Measurements from ENCODE around the gene MOV10.

Gene MOV10

DNA sequence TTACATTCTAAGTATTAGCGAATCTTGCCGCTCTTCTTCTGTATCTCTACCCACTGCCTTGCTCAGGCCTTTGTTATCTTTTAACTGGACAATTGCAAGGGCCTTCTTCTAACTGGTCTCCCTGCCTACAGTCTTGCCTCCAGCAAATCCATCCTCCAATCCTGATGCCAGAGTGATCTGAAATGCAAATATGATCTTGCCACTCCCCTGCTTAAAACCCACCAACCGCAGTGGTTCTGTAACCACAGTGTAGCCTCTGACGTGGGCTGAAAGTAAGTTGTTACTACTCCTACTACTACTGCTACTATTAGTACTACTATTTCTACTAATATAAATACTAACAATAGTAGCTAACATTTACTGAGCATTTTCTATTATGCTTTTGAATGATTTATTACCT lies 12.4 kb downstream of the MOV10 start:
- TF ChIP-seq, protein P1, sequence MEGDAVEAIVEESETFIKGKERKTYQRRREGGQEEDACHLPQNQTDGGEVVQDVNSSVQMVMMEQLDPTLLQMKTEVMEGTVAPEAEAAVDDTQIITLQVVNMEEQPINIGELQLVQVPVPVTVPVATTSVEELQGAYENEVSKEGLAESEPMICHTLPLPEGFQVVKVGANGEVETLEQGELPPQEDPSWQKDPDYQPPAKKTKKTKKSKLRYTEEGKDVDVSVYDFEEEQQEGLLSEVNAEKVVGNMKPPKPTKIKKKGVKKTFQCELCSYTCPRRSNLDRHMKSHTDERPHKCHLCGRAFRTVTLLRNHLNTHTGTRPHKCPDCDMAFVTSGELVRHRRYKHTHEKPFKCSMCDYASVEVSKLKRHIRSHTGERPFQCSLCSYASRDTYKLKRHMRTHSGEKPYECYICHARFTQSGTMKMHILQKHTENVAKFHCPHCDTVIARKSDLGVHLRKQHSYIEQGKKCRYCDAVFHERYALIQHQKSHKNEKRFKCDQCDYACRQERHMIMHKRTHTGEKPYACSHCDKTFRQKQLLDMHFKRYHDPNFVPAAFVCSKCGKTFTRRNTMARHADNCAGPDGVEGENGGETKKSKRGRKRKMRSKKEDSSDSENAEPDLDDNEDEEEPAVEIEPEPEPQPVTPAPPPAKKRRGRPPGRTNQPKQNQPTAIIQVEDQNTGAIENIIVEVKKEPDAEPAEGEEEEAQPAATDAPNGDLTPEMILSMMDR (IDR thresholded peaks at IDR 0.05; ENCODE audit: low read depth, low read length) = no peak
- no peaks in the 10 kb centered on the region for H3K27me3 ChIP-seq
- no peaks in the 10 kb centered on the region for H3K4me1 ChIP-seq
- H3K9me3 ChIP-seq = no peaks in the 10 kb centered on the region
- H3K36me3 ChIP-seq = peaks cover 3% of the 10 kb centered on the region; the same call in 1 of the 2 replicates
- no peak overlapping the region for H3K4me3 ChIP-seq (ENCODE audit: low read depth, low read length)
- no peak for DNase-seq

DNA sequence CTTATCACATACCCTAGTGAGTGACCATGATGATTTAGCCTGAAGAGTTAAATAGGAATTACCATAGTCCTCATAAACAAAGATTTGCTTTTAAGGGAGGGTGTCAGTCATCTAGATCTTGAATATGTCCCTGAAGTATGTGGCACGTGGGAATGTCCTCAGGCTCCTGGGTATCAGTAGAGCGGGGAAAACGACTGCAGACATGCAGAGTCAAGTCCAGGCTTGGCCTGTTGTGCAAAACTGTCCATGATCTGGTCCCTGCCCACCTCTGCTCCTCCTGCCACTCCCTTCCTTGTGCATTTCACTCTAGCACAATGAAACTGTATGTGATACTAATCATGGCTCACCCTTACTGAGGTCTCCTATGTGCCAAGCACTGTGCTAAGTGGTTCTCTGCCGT lies 12.9 kb downstream of the MOV10 start:
- Histone ChIP-seq H3K27me3 (no peaks in the 10 kb centered on the region), H3K4me3 (ENCODE audit: low read depth, low read length) (no peak overlapping the region), H3K9me3 (no peaks in the 10 kb centered on the region), H3K36me3 (peaks cover 3% of the 10 kb centered on the region; the same call in 1 of the 2 replicates), H3K4me1 (no peaks in the 10 kb centered on the region)
- no peak for DNase-seq
- TF ChIP-seq, protein P1 (IDR thresholded peaks at IDR 0.05; ENCODE audit: low read depth, low read length) = no peak

DNA sequence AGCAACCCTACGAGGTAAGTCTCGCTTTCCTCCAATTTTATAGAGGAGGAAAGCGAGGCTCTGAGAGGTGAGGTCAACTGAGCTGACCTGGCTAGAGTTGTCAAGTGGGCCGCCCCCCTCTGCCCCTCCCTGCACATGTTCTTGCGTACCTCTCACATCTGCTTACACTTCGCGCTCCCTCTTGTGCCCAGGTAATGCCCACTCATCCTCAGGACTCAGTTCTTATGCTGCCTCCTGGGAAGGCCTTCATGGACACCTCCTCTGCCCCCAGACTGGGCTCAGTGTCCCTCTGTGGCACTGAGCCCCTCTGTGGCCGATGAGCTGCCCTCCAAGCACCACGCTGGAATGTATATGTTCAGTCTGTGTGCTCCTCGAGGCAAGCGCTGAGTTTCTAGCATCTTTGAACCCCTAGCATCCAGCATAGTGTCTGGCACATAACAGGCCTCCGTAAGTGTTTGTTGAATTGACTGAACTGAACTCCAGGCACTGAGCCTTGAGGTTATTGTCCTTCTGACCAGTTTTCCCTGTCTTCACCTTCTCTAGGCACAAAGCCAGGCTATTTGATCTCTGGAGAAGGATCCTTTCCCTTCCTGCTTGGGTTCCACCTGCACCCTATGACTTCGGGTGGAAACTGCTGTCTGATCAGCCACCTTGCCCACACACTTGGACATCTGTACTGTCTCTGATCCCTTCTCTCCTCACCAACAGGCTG lies 13.5 kb downstream of the MOV10 start:
- Histone ChIP-seq H3K4me3 (ENCODE audit: low read depth, low read length) (no peak overlapping the region), H3K4me1 (no peaks in the 10 kb centered on the region), H3K36me3 (peaks cover 3% of the 10 kb centered on the region; the same call in 1 of the 2 replicates), H3K9me3 (no peaks in the 10 kb centered on the region), H3K27me3 (no peaks in the 10 kb centered on the region)
- DNase-seq = no peak
- TF ChIP-seq, protein P1 (IDR thresholded peaks at IDR 0.05; ENCODE audit: low read depth, low read length) = no peak

DNA sequence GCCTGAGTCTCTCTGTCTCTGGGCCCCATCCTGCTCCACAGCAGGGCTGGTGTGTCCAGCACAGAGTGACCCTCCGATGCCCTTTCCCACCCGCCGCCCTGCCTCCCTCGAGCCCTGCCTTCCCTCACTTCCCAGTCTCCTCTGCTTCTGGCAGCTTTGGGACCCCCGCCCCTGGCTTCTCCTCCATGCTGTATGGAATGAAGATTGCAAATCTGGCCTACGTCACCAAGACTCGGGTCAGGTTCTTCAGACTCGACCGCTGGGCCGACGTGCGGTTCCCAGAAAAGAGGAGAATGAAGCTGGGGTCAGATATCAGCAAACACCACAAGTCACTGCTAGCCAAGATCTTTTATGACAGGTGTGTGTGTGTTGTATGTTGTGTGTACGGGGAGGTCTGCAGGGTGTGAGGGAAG lies 14.3 kb downstream of the MOV10 start:
- Histone ChIP-seq H3K36me3 (peaks cover 3% of the 10 kb centered on the region; the same call in 1 of the 2 replicates), H3K9me3 (no peaks in the 10 kb centered on the region), H3K4me3 (ENCODE audit: low read depth, low read length) (no peak overlapping the region), H3K4me1 (no peaks in the 10 kb centered on the region), H3K27me3 (no peaks in the 10 kb centered on the region)
- TF ChIP-seq, protein P1 (IDR thresholded peaks at IDR 0.05; ENCODE audit: low read depth, low read length) = no peak
- DNase-seq = no peak

DNA sequence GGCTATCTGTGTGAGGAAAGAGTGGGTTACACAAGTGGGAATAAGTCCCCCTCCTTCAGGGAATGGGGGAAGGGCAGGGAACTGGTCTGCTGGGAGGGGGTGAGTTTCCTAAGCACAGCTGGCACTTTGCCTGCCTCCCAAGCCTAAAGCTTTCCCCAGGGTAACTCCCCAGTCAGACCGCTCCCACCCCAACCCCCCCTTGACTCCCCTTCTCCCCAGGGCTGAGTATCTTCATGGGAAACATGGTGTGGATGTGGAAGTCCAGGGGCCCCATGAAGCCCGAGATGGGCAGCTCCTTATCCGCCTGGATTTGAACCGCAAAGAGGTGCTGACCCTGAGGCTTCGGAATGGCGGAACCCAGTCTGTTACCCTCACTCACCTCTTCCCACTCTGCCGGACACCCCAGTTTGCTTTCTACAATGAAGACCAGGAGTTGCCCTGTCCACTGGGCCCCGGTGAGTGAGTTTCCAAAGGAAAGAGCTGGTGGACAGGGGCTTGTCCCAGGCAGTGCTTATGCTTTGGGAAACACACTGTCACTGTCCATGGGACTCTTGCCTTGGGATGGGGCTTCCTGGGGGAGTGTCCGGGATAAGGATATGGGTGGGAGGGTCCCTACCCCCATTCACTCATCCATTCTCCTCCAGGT lies 14.9 kb downstream of the MOV10 start:
- H3K36me3 ChIP-seq = peaks cover 3% of the 10 kb centered on the region; the same call in 1 of the 2 replicates
- no peaks in the 10 kb centered on the region for H3K9me3 ChIP-seq
- H3K27me3 ChIP-seq = no peaks in the 10 kb centered on the region
- DNase-seq = no peak
- TF ChIP-seq, protein P1 (IDR thresholded peaks at IDR 0.05; ENCODE audit: low read depth, low read length) = no peak
- no peak overlapping the region for H3K4me3 ChIP-seq (ENCODE audit: low read depth, low read length)
- no peaks in the 10 kb centered on the region for H3K4me1 ChIP-seq

DNA sequence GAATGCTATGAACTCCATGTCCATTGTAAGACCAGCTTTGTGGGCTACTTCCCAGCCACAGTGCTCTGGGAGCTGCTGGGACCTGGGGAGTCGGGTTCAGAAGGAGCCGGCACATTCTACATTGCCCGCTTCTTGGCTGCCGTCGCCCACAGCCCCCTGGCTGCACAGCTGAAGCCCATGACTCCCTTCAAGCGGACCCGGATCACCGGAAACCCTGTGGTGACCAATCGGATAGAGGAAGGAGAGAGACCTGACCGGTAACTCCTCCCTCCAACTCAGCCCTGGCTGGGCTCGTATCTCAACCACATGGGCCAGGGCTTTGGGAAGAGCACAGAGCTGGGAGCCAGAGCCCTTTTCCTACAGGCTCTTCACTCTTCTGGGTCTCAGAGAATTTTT lies 15.4 kb downstream of the MOV10 start:
- H3K9me3 ChIP-seq = no peaks in the 10 kb centered on the region
- no peak overlapping the region for H3K4me3 ChIP-seq (ENCODE audit: low read depth, low read length)
- H3K36me3 ChIP-seq = peaks cover 3% of the 10 kb centered on the region; the same call in 1 of the 2 replicates
- no peak for DNase-seq
- TF ChIP-seq, protein P1 (IDR thresholded peaks at IDR 0.05; ENCODE audit: low read depth, low read length) = no peak
- no peaks in the 10 kb centered on the region for H3K27me3 ChIP-seq
- H3K4me1 ChIP-seq = no peaks in the 10 kb centered on the region
